Measurements from ENCODE around the gene CD180. TPM values are rescaled to one million over a fixed set of nuclear protein-coding genes. Genes with fewer than 3 reads are reported as not detected.

Gene CD180
- total RNA-seq, 2 experiments from 2014 or later: 0.08 TPM; not detected in 1

- Histone ChIP-seq H3K36me3 (ENCODE audit: insufficient read depth, low read length) (no peaks in the 10 kb centered on the region), H3K27me3 (ENCODE audit: control insufficient read depth in 1 of 2, insufficient read depth in 2 of 2, low read length in 2 of 2) (no peaks in the 10 kb centered on the region), H3K4me1 (ENCODE audit: insufficient read depth, low read length) (peaks cover 68% of the 10 kb centered on the region), H3K4me3 (ENCODE audit: low read length) (peak overlapping the region; percentile 7), H3K27ac (ENCODE audit: low read depth in 1 of 2, low read length in 2 of 2) (peak overlapping the region; percentile 30 to 33), H3K9me3 (ENCODE audit: control insufficient read depth in 1 of 2, insufficient read depth in 1 of 2, low read length in 2 of 2) (no peaks in the 10 kb centered on the region)
- peaks cover 68% of the 10 kb centered on the region for H3K4me1 Mint-ChIP-seq (ENCODE audit: low read depth)
- H3K36me3 Mint-ChIP-seq (ENCODE audit: low read depth): no peaks in the 10 kb centered on the region
- TF ChIP-seq CTCF (IDR thresholded peaks at IDR 0.05): no peak
- intact Hi-C loops (cut with DNase I, micrococcal nuclease): no loop called here
- H3K4me3 Mint-ChIP-seq: peak overlapping the region; percentile 81
- H3K27me3 Mint-ChIP-seq: no peaks in the 10 kb centered on the region
- CTCF ChIA-PET: interaction anchor here (0.7 to 3.9 kb wide), 4 partner anchors 12 to 65 kb away, joined by 3 to 12 read pairs (median 4); no protein-coding TSS in a partner anchor
- DNase-seq: peak in 11 of 14 experiments; percentile 16 to 83 (median 39)
- peak; percentile 83 for ATAC-seq (ENCODE audit: poor library complexity)
- POLR2A ChIA-PET: interaction anchor here (0.8 to 1.9 kb wide), 6 partner anchors 10 to 1025 kb away, joined by 3 to 10 read pairs (median 5); no protein-coding TSS in a partner anchor
- peak overlapping the region; percentile 93 for H3K27ac Mint-ChIP-seq
- H3K9me3 Mint-ChIP-seq: peaks cover 2% of the 10 kb centered on the region
Measured at GRCh38 chr5:67221487-67222242, 25.1 kb upstream of the CD180 start.

GRCh38 chr5:67216564-67216963 lies 20.0 kb upstream of the CD180 start:
- no peaks in the 10 kb centered on the region for H3K36me3 Mint-ChIP-seq (ENCODE audit: low read depth)
- H3K9me3 Mint-ChIP-seq: no peaks in the 10 kb centered on the region
- Histone ChIP-seq H3K4me3 (ENCODE audit: low read length) (peak overlapping the region; percentile 22), H3K27me3 (ENCODE audit: control insufficient read depth in 1 of 2, insufficient read depth in 2 of 2, low read length in 2 of 2) (no peaks in the 10 kb centered on the region), H3K9me3 (ENCODE audit: control insufficient read depth in 1 of 2, insufficient read depth in 1 of 2, low read length in 2 of 2) (no peaks in the 10 kb centered on the region), H3K27ac (ENCODE audit: low read depth in 1 of 2, low read length in 2 of 2) (peak overlapping the region; percentile 74 to 78), H3K36me3 (ENCODE audit: insufficient read depth, low read length) (no peaks in the 10 kb centered on the region), H3K4me1 (ENCODE audit: insufficient read depth, low read length) (peaks cover 71% of the 10 kb centered on the region)
- no peak for ATAC-seq (ENCODE audit: poor library complexity)
- H3K4me1 Mint-ChIP-seq (ENCODE audit: low read depth): peaks cover 70% of the 10 kb centered on the region
- no peak for DNase-seq
- CTCF ChIA-PET: interaction anchor here (1.0 kb wide), 1 partner anchor 30 kb away, joined by 3 read pairs; no protein-coding TSS in a partner anchor
- POLR2A ChIA-PET: interaction anchor here (0.6 to 3.1 kb wide), 9 partner anchors 8 to 999 kb away, joined by 3 to 26 read pairs (median 5); partner anchors contain the start of gene PIK3R1
- no peak for TF ChIP-seq CTCF (IDR thresholded peaks at IDR 0.05)
- intact Hi-C loops (cut with DNase I, micrococcal nuclease): no loop called here
- H3K27ac Mint-ChIP-seq: peak overlapping the region; percentile 94
- no peaks in the 10 kb centered on the region for H3K27me3 Mint-ChIP-seq
- peak overlapping the region; percentile 49 for H3K4me3 Mint-ChIP-seq

- ChIA-PET CTCF (interaction anchor here (1.3 to 1.4 kb wide), 2 partner anchors 9 to 59 kb away, joined by 3 to 7 read pairs; no protein-coding TSS in a partner anchor), POLR2A (interaction anchor here (0.6 to 3.1 kb wide), 13 partner anchors 9 to 1055 kb away, joined by 3 to 26 read pairs (median 3); partner anchors contain the start of gene PIK3R1)
- ATAC-seq (ENCODE audit: poor library complexity): peak; percentile 95
- peaks cover 63% of the 10 kb centered on the region for H3K4me1 Mint-ChIP-seq (ENCODE audit: low read depth)
- Histone ChIP-seq H3K9me3 (ENCODE audit: control insufficient read depth in 1 of 2, insufficient read depth in 1 of 2, low read length in 2 of 2) (no peaks in the 10 kb centered on the region), H3K4me1 (ENCODE audit: insufficient read depth, low read length) (peaks cover 63% of the 10 kb centered on the region), H3K27ac (ENCODE audit: low read depth in 1 of 2, low read length in 2 of 2) (peak overlapping the region; percentile 74 to 78), H3K36me3 (ENCODE audit: insufficient read depth, low read length) (no peaks in the 10 kb centered on the region), H3K27me3 (ENCODE audit: control insufficient read depth in 1 of 2, insufficient read depth in 2 of 2, low read length in 2 of 2) (no peaks in the 10 kb centered on the region), H3K4me3 (ENCODE audit: low read length) (peak overlapping the region; percentile 22)
- intact Hi-C loops (cut with DNase I, micrococcal nuclease): no loop called here
- DNase-seq: peak; percentile 58 to 91 (median 73)
- H3K27ac Mint-ChIP-seq: peak overlapping the region; percentile 94
- no peak for TF ChIP-seq CTCF (IDR thresholded peaks at IDR 0.05)
- no peaks in the 10 kb centered on the region for H3K27me3 Mint-ChIP-seq
- no peaks in the 10 kb centered on the region for H3K36me3 Mint-ChIP-seq (ENCODE audit: low read depth)
- H3K9me3 Mint-ChIP-seq: no peaks in the 10 kb centered on the region
- peak overlapping the region; percentile 49 for H3K4me3 Mint-ChIP-seq
Measured at GRCh38 chr5:67215519-67216471, 19.2 kb upstream of the CD180 start.

Measured in CD4-positive, alpha-beta T cell (primary cell).